Left ventricle myocardium inferior (tissue), 1 donor: Measurements from ENCODE around the gene MTMR11. TPM values are rescaled to one million over a fixed set of nuclear protein-coding genes. Genes with fewer than 3 reads are reported as not detected.

ENCODE experiments used
- DNase-seq: peaks from one replicate; pipeline ENCODE4 v3.0.0-alpha.2; 2020
- H3K27ac ChIP-seq: fragments of 200-600 bp; replicated peaks from 2 replicates; pipeline ENCODE4 v1.8.0; 2021
- H3K27me3 ChIP-seq: fragments of 200-600 bp; 2 replicates; pipeline ENCODE4 v1.8.0; 2021; ENCODE audit warnings: low read depth
- H3K36me3 ChIP-seq: fragments of 200-600 bp; 2 replicates; pipeline ENCODE4 v1.8.0; 2021
- H3K4me1 ChIP-seq: fragments of 200-600 bp; 2 replicates; pipeline ENCODE4 v1.8.0; 2021
- H3K4me3 ChIP-seq: fragments of 200-600 bp; 2 replicates; pipeline ENCODE4 v1.8.0; 2021; ENCODE audit warnings: mild to moderate bottlenecking, moderate library complexity
- H3K9me3 ChIP-seq: fragments of 200-600 bp; replicated peaks from 2 replicates; pipeline ENCODE4 v1.8.0; 2021
- intact Hi-C: fragments of 100-400 bp; cut with micrococcal nuclease; formaldehyde crosslinking; loops from one replicate; pipeline ENCODE4 v1.11.0; 2022
- total RNA-seq: library from RNA; stranded (reverse); fragmentation: NEBNext Ultra II Directional; extraction: Animal tissue kit (Norgen Biotek cat#: 25700); gene quantifications from one replicate; pipeline ENCODE4 v1.2.1, GENCODE V29; 2021
- TF ChIP-seq, protein P1 (sequence below): fragments of 200-600 bp; IDR thresholded peaks from 2 replicates; pipeline ENCODE4 v1.8.0; 2021; ENCODE audit warnings: antibody characterized with exemption, mild to moderate bottlenecking, borderline replicate concordance
- donor health status: DM: no; HTN: yes; CAD: no; lungs with severe emphysema.

MTMR11 gene
- total RNA-seq, 1 donor from 2014 or later, result 4.9 TPM

DNA sequence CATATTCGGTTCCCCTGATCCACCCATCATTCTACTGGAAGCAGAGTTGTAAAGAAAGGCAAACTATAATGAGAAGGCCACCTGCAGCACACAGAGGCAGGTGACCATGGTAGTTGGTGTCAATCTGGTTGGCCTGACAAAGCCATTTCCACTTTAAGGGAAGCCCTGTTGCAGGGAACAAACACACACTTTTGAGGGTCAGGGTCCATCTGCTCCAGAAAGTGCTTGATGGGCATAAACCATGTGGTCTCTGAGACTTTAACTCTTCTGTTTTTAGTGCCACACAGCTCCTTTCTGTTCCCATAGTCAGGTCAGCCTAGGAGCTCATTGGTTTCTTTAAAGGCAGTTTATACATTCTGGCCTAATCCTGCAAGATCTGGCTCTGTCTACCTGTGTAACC, 54.8 kb downstream of the MTMR11 start:
- intact Hi-C loops, result no loop called here
- Histone ChIP-seq H3K27me3 (no peaks in the 10 kb centered on the region), H3K36me3 (no peaks in the 10 kb centered on the region), H3K9me3 (no peaks in the 10 kb centered on the region), H3K27ac (no peak overlapping the region), H3K4me1 (peaks cover 33% of the 10 kb centered on the region), H3K4me3 (no peak overlapping the region)
- TF ChIP-seq, protein P1, sequence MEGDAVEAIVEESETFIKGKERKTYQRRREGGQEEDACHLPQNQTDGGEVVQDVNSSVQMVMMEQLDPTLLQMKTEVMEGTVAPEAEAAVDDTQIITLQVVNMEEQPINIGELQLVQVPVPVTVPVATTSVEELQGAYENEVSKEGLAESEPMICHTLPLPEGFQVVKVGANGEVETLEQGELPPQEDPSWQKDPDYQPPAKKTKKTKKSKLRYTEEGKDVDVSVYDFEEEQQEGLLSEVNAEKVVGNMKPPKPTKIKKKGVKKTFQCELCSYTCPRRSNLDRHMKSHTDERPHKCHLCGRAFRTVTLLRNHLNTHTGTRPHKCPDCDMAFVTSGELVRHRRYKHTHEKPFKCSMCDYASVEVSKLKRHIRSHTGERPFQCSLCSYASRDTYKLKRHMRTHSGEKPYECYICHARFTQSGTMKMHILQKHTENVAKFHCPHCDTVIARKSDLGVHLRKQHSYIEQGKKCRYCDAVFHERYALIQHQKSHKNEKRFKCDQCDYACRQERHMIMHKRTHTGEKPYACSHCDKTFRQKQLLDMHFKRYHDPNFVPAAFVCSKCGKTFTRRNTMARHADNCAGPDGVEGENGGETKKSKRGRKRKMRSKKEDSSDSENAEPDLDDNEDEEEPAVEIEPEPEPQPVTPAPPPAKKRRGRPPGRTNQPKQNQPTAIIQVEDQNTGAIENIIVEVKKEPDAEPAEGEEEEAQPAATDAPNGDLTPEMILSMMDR, result no peak
- DNase-seq, result no peak

DNA sequence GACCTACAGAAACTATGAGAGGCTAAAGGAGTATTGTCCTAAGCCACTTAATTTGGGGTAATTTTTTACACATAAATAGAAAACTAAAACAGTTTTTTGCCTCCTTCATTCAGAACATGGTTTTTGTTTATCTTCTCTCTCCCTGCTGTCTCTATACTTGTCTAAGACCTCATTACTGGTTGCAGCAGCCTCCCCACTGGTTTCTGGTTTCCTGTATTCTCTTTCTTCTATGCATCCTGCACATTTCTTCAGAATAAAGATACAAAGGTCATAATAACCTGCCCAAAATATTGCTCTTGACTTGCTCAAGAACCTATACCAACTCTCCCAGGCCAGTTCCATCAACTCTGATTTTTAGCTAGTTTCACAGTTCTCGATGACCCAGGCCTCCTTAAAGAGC, 57.1 kb downstream of the MTMR11 start:
- Histone ChIP-seq H3K27ac (no peak overlapping the region), H3K36me3 (no peaks in the 10 kb centered on the region), H3K4me1 (peaks cover 14% of the 10 kb centered on the region), H3K27me3 (no peaks in the 10 kb centered on the region), H3K4me3 (no peak overlapping the region), H3K9me3 (no peaks in the 10 kb centered on the region)
- TF ChIP-seq, protein P1, result no peak
- intact Hi-C loops, result no loop called here
- DNase-seq, result no peak

Other genes with a start within 250 kb of the MTMR11 start
- 1.2 TPM for gene FCGR1A, start 154.2 kb downstream of the MTMR11 start, total RNA-seq
- 19.4 TPM for gene BOLA1, start 37.3 kb downstream of the MTMR11 start, total RNA-seq
- gene SV2A, start 19.0 kb downstream of the MTMR11 start, total RNA-seq, result 0.44 TPM
- 25.3 TPM for gene SF3B4, start 9.1 kb downstream of the MTMR11 start, total RNA-seq
- 23.8 TPM for gene OTUD7B, start 73.8 kb upstream of the MTMR11 start, total RNA-seq
- 54.4 TPM for gene VPS45, start 130.9 kb upstream of the MTMR11 start, total RNA-seq
- 49.4 TPM for gene PLEKHO1, start 213.0 kb upstream of the MTMR11 start, total RNA-seq